Ovary (tissue), 9 donors: Measurements from ENCODE around the gene FTMT. TPM values are rescaled to one million over a fixed set of nuclear protein-coding genes. Genes with fewer than 3 reads are reported as not detected.

Source experiments
- DNase-seq, 5 donors: peaks; one replicate each; pipeline ENCODE4 v3.0.0-alpha.2; 2019 to 2020
- H3K27ac ChIP-seq, 2 donors: fragments of 200-600 bp; one replicate each; pipeline versions ENCODE4 v1.5.1 to v1.8.0; 2019 to 2022
- H3K27me3 ChIP-seq: fragments of 200-600 bp; one replicate; pipeline ENCODE4 v1.8.0; 2022
- H3K36me3 ChIP-seq: fragments of 200-600 bp; sonication (generic); one replicate; pipeline ENCODE4 v1.5.1; 2019
- H3K4me1 ChIP-seq: one replicate; pipeline ENCODE4 v1.8.1; 2013; ENCODE audit warnings: mild to moderate bottlenecking, moderate library complexity; ENCODE audit not compliant: insufficient read depth
- H3K4me3 ChIP-seq: fragments of 200-600 bp; sonication (generic); one replicate; pipeline ENCODE4 v1.5.1; 2017
- H3K9me3 ChIP-seq, 2 donors: fragments of 200-600 bp in 1 of 2; sonication (generic) in 1 of 2; one replicate each; pipeline versions ENCODE4 v1.5.1 to v1.8.1; 2013 to 2019; ENCODE audit warnings: mild to moderate bottlenecking in 1 of 2, moderate library complexity in 1 of 2
- EP300 ChIP-seq: sonication (generic); formaldehyde crosslinking; IDR thresholded peaks from one replicate; pipeline ENCODE4 v1.6.1; 2017; ENCODE audit warnings: antibody characterized with exemption
- POLR2A ChIP-seq: fragments of 450-650 bp; IDR thresholded peaks from one replicate; pipeline ENCODE4 v1.6.1; 2017; ENCODE audit warnings: antibody characterized with exemption, mild to moderate bottlenecking, moderate library complexity
- WGBS, 3 donors: extraction: QIAGEN DNeasy Blood & Tissue Kit in 1 of 3; methylation state at CpG; one replicate each; pipeline versions ENCODE4 v1.1.5 to v1.1.7; 2013 to 2017; 5-methylcytosine and 5-hydroxymethylcytosine counted together
- intact Hi-C, 4 donors: fragments of 100-400 bp; cut with DNase I; formaldehyde crosslinking; loops; one replicate each; pipeline versions ENCODE4 v1.11.0 to v1.15.1; 2022 to 2023
- polyA plus RNA-seq, 2 donors: library from polyadenylated mRNA; stranded (reverse); fragments of 200-250 nt in 1 of 2; fragments of 350-450 nt in 1 of 2; fragmentation: Illumina TruSeq in 1 of 2; extraction: RNeasy Lipid Tissue Mini Kit (QIAGEN cat#74804) in 1 of 2; gene quantifications; one replicate each; pipeline ENCODE4 v1.2.3, GENCODE V29; 2013 to 2014
- total RNA-seq, 7 donors: library from RNA; depleted of rRNA in 2 of 7; stranded (reverse); fragments of >200 nt in 2 of 7; fragmentation: NEBNext Ultra II Directional in 3 of 7; extraction: Animal tissue kit (Norgen Biotek cat#: 25700) in 3 of 7; gene quantifications; one replicate each; pipeline versions ENCODE4 v1.1.0 to v1.2.4, GENCODE V29; 2016 to 2023
- TF ChIP-seq, protein P1 (sequence below), 3 donors: fragments of 450-650 bp in 2 of 3; fragments of 200-600 bp in 1 of 3; IDR thresholded peaks; one replicate each; pipeline versions ENCODE4 v1.5.1 to v1.8.0; 2016 to 2022; ENCODE audit warnings: antibody characterized with exemption in 3 of 3, mild to moderate bottlenecking in 1 of 3
- donor health status: DM: no; HTN: no; CAD: no; lungs with moderate emphysema.
- donor health status: DM: no; HTN: no; CAD: no.
- donor health status: Bipolar disorder and iron deficiency.
- donor health status: DM: yes; HTN: yes; CAD: no.
- donor health status: DM: no; HTN: no; CAD: no.
- donor health status: DM: yes; HTN: yes; CAD: no.

Gene FTMT
- total and polyA plus RNA-seq, 9 donors: not detected

DNA sequence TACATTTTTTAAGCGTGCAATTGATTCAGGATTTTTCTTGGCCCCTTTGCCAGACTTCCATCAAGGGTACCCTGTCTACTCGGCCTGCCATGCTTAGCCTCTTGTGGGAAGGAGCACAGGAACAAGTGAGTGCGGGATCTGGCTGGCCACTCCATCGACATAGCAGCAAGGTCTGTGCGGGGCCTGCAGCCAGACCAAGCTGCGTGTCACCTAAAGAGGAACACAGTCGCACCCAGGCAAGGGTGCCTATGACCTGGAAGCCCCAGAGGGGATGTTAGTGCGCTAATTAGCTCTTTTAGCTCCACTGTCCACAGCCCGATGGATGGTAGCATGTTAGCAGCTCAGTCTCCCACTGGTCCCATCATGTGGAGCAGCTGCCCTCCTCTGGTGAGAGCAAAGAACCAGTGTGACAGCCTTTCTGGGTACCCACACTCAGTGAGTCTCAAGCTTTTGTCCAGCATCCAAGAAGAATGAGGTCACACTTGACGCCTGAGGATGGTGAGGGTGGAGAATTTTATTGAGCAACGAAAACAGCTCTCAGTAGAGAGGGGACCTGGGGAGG, 38.7 kb downstream of the FTMT start:
- no peaks in the 10 kb centered on the region for H3K27me3 ChIP-seq
- no peaks in the 10 kb centered on the region for H3K36me3 ChIP-seq
- no peak for DNase-seq
- H3K4me1 ChIP-seq: no peaks in the 10 kb centered on the region
- 89 to 94% (median 91%) methylated on average over 11 of the region's 11 CpGs for WGBS, 3 donors
- intact Hi-C loops: no loop called here
- H3K9me3 ChIP-seq: no peaks in the 10 kb centered on the region
- no peak overlapping the region for H3K4me3 ChIP-seq
- no peak overlapping the region for H3K27ac ChIP-seq
- no peak for TF ChIP-seq EP300
- TF ChIP-seq, protein P1, sequence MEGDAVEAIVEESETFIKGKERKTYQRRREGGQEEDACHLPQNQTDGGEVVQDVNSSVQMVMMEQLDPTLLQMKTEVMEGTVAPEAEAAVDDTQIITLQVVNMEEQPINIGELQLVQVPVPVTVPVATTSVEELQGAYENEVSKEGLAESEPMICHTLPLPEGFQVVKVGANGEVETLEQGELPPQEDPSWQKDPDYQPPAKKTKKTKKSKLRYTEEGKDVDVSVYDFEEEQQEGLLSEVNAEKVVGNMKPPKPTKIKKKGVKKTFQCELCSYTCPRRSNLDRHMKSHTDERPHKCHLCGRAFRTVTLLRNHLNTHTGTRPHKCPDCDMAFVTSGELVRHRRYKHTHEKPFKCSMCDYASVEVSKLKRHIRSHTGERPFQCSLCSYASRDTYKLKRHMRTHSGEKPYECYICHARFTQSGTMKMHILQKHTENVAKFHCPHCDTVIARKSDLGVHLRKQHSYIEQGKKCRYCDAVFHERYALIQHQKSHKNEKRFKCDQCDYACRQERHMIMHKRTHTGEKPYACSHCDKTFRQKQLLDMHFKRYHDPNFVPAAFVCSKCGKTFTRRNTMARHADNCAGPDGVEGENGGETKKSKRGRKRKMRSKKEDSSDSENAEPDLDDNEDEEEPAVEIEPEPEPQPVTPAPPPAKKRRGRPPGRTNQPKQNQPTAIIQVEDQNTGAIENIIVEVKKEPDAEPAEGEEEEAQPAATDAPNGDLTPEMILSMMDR (IDR thresholded peaks at IDR 0.05): no peak
- no peak for TF ChIP-seq POLR2A

DNA sequence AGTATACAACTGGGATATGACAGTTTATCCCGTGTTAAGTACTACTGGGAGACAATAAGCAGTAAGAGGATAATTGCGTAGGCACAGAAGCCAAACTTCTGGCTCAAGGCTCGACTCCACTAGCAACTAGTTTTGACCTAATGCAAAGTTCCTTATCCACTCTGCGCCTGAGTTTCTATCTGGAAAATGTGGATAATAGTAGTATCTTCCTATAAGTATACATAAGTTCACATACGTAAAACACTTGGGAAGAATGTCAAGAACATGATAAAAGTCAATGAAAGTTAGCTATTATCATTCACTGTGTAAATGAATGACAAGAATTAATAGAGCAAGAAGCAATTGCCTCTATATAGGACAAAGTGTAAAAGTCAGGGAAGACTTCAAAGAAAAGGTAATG, 45.7 kb downstream of the FTMT start:
- Histone ChIP-seq H3K9me3 (no peaks in the 10 kb centered on the region), H3K4me1 (no peaks in the 10 kb centered on the region), H3K27ac (no peak overlapping the region), H3K4me3 (no peak overlapping the region), H3K27me3 (no peaks in the 10 kb centered on the region), H3K36me3 (no peaks in the 10 kb centered on the region)
- 80 to 82% (median 81%) methylated on average over 5 of the region's 5 CpGs for WGBS, 3 donors
- intact Hi-C loops: no loop called here
- DNase-seq: no peak
- TF ChIP-seq EP300 (no peak), POLR2A (no peak)
- TF ChIP-seq, protein P1 (IDR thresholded peaks at IDR 0.05): no peak

DNA sequence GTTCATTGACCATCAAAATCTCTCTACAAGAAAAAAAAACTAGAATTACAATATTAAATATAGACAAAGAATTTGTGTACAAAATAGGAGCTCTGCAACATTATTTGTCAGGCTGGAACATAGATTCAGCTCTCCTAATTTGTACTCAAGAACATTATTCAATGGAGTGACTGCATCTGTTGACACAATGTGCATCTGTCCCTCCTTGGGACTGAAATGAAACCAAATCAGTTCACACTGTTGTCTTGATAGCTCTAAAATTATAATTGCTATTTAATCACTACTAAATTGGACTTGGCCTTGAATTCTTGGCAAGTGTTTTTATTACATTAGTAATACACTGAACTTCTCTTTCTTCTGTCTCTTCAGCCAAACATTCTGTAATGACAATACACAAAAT, 47.7 kb downstream of the FTMT start:
- Histone ChIP-seq H3K27ac (no peak overlapping the region), H3K4me1 (no peaks in the 10 kb centered on the region), H3K27me3 (no peaks in the 10 kb centered on the region), H3K9me3 (no peaks in the 10 kb centered on the region), H3K4me3 (no peak overlapping the region), H3K36me3 (no peaks in the 10 kb centered on the region)
- TF ChIP-seq POLR2A (no peak), EP300 (no peak)
- TF ChIP-seq, protein P1 (IDR thresholded peaks at IDR 0.05): no peak
- DNase-seq: no peak
- intact Hi-C loops: no loop called here

Other genes starting within 250 kb of the FTMT start
- gene SRFBP1, start 110.1 kb downstream of the FTMT start, total RNA-seq: 10 to 100 TPM in 6 of 7 donors, 1 to 10 TPM in 1; 8.5 to 16.7 (median 11.8) TPM
- 1 to 10 TPM; 4.7 to 5.1 TPM for gene SRFBP1, start 110.1 kb downstream of the FTMT start, polyA plus RNA-seq
- gene LOX, start 226.4 kb downstream of the FTMT start, total RNA-seq: 10 to 100 TPM in 3 of 7 donors, 1 to 10 TPM in 4; 6.9 to 16.7 (median 9.4) TPM
- gene LOX, start 226.4 kb downstream of the FTMT start, polyA plus RNA-seq: 10 to 100 TPM; 12.4 to 23.5 TPM